Ramos (cell line): ENCODE data around the gene BMP7.

Source experiments
- in situ Hi-C: fragments of 300-500 bp; cut with MboI; formaldehyde crosslinking; loops from one replicate; pipeline ENCODE4 v1.14.3; 2022; ENCODE audit warnings: low sequenced_read_pairs; ENCODE audit not compliant: unreplicated experiment

Gene BMP7

DNA sequence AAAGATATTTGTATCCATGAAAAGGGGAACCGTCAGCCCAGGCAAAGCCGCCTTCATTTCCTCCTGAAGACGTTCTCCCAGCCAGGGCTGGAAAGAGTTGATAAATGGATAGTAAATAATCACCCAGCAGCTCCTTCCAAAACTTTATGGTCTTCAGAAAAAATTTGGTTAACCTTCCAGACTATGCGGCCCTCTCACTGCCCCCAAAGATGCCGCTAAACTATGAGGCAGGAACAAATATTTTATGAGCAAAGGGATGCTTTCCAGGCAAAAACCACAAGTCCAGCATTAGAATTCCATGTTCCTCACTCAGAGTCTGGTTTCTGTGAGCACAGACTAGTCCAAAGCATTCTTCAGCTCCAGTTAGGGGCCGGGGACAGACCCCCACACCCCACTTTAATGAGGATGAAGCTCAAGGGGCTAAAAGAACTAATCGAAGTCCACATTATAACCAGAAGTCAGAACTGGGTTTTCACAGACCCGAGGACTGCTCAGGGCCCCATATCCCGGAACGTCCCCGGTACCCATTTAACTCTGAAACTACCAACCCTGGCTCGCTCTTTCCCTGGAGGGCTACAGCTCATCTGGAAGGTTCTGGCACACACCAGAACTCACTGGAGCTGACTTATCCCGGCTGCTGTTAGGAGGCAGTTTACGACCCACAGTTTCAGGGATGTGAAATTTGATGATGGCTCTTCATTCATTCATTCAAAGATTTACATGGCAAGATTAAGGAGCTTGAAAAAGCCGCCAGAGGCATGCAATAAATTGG is 29.4 kb downstream of the BMP7 start:
- in situ Hi-C loops: no loop called here

DNA sequence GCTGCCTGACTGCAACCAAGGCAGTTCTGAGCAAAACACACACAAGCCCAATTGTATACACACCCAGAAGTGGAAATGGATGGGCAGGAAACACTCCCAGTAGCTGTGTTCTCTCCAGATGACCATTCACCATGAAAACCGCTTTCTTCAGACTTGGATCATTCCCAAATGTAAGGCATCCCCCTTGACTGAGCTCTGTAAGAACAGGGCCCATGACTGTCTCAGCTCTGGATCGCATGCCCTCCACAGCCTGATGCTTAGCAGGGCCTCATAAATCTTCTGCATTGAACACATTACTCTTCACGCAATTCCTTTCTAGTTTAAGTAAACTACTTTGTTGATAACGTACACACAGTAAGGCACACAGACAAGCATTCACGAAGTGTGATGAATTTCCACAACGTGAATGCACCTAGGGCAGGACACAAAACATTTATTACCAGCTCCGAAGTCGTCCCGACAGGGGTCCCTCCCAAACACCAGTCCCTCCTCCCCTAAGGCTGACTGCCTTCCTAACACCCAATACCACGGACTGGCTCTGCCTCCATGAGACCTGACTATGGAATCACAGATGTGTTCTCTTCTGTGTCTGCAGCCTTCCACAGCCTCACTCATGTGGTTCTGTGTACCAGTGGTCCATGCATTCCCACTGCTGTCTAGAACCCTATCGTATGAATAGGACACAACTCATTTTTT is 31.7 kb downstream of the BMP7 start:
- in situ Hi-C loops: no loop called here

DNA sequence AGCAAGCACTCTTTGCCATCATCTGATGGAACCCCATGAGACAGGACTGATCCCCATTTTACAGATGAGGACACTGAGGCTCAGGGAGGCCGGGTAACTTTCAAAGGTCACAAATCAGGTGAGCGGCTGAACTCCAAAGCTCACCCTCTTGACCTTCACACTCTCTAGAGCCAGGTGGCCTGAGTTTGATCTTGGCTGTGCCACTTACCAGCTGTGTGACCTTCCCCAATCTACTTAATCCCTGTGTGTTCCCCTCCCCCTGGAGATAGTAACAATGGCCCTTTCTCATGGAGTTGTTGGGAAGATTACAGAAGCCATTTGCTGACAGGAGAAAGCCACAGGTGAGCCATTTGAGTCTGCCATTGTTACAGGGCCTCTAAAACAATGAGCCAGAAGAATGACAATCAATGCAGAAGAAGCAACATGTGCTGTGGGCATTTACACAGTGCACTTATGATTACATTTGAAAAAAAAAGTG is 34.5 kb downstream of the BMP7 start:
- in situ Hi-C loops: no loop called here

DNA sequence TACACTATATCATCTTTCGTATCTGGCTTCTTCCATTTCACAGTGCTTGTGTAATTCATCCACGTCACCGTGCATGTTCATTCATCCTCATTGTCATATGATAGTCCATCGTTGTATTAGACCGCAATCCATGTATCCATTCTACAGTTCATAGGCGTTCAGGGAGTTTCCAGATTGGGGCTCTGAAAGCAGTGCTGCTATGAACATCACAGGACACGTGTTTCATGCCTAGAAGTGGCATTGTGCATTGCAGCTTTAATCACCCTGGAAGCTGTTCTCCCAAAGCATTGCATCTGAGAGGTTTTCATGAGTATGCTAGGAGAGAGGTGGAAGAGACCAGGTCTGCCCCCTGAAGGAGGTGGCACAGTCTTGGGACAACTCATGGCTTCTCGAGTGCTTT is 35.3 kb downstream of the BMP7 start:
- in situ Hi-C loops: no loop called here

DNA sequence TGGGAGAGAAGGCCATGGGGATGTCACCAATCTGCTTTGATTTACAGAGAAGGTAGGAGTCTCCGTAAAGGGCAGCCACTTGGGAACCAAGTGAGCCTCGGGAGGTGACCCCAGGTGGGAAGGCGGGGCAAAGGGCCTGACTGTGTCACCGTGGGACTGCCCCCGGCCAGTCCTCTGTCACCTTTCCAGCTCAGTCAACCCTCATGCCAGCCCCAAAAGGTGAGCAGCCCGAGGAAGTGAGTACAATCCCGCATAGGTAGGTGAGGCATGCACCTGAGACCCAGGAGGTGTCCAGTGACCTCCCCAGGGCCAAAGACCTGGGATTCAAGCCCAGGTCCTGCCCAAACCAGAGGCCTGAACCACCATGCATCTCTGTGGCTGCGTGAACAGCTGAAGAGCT is 36.2 kb downstream of the BMP7 start:
- in situ Hi-C loops: no loop called here

DNA sequence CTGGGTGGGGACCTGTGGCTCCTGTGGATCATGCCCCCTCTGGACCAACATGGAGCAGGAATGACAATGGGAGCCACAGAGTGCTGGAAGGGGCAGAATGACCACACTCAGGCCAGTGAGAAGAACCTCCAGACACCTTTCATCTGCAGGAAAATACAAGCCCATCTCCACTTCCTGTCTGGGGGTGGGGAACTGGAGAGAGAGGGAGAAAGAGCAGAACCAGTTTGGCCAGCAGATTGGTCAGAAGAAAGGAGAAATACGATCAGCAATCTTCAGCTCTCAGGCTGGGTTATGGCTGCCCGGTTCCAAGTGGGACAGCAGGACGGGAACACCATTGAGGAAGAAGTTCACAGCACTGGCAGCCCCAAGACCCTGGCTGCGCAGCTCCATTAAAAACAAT is 37.0 kb downstream of the BMP7 start:
- in situ Hi-C loops: no loop called here

DNA sequence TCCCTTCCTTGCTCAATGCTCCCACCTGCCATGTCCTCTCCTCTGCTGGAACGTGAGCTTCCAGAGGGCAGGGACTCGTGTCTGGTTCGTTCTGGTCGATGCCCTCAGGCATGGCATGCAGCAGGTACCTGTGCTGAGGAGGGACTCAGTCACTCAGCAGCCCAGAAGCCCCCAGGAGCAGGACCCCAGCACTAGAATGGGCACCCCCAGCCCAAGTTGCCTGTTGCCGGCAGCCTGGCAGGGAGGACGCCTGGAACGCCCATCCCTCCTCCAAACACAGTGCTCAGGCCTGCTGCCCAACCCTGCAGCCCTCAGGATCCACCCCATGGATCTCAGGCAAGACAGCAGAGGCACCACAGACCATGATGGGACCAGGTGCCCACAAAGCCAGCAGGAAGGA is 40.6 kb downstream of the BMP7 start:
- in situ Hi-C loops: no loop called here

DNA sequence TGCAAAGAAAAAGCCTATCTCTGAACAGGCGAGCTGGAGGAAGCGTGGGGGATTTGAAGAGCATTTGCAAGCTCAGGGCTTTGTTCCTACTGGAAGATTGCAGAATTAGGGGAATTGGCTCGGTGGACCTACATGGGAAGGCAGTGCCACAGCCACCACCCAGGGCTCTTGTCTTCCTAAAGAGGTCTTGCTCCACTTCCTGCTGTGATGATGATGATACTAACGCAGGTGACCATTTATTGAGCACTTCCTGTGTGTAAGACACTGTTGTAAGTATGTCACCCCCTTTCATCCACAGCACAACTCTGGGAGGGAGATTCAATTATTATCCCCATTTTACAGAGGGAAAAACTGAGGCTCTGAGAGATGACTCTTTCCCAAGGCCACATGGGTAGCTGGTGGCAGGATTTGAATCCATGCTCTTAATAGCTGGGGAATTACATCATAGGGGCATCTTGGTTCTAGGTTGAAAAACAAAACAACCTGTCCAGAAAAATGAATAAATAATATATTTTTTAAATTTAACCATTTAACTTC is 41.2 kb downstream of the BMP7 start:
- in situ Hi-C loops: no loop called here

DNA sequence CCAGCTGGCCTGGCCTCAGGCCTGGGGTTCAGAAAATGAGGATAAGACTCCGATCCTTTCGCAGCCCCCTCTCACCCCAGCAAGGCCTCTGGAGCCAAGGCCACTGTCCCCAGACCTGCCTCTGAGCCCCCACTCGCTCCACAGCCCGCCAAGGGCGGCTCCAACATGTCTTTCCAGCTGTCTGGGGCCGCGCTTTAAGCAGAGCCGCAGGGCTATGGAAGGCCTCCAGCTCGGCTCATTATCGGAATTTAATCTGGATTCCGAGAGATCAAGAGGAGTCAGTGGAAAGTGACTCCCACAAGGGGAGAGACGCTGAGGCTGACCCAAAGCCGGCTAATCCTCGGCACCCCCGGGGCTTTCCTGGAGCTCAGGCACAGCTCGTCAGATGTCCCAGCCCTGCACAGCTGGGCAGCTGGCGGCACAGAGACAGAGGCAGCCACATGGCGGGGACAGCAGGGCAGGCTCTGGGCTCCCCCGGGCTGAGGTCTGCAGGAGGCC is 41.8 kb downstream of the BMP7 start:
- in situ Hi-C loops: no loop called here

DNA sequence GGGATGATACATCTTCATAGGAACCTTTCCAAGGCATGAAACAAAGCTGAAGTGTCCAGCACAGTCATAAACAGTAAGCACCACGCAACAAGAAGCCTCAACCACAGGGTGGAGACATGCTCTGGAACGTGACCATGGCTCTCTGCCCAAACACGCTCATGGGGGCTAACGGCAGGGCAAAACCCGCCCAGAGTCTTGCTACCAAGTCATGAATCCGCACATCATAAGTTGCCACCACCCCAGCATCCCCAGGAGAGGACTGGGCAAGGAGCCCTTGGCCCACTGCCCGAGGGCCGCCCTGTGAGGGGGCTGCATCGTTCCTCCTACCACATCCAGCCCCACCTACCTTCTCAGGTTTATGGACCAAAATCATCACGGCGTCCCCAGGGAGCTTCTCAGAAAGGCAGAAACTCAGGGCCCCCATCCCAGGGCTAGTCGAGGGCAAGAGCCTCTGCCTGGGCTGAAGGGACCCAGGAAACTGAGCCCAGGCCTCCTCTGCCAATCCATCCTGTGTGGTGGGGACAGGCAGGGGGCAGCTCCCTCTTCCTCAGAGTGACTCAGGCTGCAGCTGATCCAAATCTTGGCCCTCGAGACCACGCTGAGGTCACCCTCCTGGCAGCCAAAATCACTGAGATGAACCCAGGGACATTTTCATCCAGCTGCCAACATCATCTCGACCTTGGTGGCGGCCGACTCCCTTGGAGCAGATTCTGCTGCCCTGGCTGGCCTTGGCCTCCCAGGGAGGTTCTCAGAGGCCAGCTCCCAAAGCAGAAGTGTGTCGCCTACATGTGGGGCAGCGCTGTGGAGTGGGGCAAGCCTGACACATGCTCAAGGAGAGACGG is 42.6 kb downstream of the BMP7 start:
- in situ Hi-C loops: no loop called here

DNA sequence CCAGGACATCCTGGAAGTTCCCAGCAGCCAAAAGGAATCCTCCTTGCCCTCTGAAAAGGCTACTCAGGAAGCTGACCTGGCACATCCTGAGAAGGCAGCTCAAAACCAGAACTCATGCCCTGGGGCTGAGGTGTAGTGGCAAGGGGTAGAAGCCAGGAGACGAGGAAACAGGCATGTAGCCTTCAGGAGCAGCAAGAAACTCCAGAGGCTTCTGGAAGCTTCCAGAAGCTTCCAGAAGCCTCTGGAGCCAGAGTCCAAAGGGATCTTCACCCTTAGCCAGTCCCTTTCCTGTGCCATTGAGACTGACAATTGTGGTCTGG is 43.9 kb downstream of the BMP7 start:
- in situ Hi-C loops: no loop called here

DNA sequence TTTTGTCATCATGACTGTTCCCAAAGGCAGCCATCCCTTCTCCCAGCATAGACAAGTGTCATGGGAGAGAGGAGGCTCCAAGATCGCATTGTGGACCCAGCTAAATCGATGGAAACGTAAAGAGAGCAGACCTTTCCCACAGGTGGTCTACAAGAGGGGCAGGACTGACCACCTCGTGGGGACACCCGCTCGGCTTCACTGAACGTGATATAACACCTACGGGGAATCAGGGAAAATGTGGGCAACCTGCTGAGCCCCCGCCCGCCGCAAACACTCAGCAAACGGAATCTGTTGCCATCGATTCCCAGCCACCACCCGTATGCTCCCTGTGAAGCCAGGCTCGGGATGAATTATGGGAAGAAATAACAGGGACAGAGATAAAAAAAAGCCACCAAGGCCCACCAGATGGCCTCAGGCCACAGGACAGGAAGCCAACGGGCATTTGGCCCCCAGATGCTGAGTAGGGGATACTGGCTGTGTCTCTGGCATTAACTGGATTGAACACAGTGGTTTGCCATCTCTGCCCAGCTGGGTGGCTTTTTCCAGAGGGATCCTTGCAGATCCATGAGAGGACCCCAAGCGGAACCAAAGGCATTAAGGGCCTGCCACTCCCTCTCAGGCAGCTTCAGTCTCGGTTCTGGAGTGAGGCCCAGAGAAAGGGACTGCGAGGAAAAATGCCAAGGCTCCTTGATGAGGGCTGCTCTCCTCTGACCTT is 44.4 kb downstream of the BMP7 start:
- in situ Hi-C loops: no loop called here

DNA sequence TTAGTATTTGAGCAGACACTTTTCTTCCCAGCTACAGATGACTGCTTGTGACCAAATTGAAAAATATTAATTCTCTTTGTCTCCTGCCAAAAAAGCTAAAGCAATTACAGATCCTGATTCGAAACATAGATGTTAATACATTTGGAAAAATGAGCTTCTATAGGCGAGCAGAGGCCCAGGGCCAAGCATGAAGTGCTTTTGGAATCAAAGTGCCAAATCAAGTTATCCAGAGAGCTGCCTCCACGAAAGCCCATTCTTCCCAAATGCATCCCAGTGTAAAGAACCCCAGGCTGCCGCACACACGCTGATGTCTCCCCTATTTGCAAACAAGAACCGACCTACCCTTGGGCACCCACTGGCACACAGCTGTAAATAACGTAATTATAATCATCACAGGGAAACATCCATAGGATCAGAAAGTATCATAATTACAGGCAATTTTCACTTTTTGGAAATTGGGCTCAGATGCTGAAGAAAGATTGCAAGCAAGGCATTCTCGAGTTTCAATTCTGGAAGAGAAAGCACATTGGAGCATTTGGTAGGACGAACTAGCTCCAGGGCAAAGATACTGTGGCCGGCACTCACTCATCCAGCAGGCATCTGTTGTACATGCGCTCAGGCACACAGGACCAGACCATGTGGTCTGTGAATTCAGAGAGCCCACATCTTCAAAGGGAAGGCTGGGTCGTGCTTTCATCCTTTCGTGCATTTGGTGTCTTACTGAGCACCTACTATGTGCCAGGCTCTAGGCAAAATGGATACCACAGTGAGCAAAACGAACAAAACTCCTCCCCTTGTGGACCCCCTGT is 45.9 kb downstream of the BMP7 start:
- in situ Hi-C loops: no loop called here

DNA sequence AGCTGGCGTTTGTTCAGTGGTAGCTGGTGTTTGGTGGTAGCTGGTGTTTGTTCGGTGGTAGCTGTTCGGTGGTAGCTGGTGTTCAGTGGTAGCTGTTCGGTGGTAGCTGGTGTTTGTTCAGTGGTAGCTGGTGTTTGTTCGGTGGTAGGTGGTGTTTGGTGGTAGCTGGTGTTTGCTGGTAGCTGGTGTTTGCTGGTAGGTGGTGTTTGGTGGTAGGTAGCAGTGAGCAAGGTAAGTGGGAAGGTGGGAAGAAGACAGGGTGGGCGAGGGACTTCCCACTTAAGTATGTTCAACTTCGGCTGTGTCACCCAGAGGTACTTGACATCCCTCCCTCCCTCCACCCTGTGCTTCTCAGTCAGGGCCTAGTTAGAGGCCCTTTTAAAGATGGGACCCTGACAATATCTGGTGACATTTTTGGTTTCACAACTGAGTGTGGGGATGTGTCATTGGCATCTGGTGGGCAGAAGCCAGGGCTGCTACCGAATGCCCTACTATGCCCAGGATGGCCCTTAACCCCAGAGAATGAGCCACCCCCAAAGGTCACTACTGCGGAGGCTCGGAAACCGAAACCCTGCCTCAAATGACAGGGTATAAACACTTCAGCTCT is 47.3 kb downstream of the BMP7 start:
- in situ Hi-C loops: no loop called here

DNA sequence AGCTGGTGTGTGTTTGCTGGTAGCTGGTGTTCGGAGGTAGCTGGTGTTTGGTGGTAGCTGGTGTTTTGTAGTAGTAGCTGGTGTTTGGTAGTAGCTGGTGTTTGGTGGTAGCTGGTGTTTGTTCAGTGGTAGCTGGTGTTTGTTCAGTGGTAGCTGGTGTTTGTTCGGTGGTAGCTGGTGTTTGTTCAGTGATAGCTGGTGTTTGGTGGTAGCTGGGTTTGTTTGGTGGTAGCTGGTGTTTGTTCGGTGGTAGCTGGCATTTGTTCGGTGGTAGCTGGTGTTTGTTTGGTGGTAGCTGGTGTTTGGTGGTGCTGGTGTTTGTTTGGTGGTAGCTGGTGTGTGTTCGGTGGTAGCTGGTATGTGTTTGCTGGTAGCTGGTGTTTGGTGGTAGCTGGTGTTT is 48.0 kb downstream of the BMP7 start:
- in situ Hi-C loops: no loop called here

DNA sequence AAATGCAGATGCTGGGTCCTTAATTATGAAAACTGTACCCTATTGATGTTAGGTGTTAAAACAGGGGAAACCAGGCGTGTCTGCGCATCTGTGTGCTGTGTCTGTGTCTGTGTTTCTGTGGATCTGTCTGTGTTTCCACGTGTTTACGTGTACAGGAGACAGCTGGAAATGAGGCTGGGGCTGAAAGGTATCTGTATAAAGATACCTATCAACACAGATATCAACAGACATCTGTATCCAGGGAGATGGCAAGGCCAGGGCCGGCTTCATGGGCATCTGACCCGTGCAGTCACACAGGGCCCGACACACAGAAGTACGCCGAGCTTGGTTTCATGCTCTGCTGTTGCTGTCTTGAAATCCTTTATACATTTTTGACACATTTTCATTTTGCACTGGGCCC is 48.6 kb downstream of the BMP7 start:
- in situ Hi-C loops: no loop called here

DNA sequence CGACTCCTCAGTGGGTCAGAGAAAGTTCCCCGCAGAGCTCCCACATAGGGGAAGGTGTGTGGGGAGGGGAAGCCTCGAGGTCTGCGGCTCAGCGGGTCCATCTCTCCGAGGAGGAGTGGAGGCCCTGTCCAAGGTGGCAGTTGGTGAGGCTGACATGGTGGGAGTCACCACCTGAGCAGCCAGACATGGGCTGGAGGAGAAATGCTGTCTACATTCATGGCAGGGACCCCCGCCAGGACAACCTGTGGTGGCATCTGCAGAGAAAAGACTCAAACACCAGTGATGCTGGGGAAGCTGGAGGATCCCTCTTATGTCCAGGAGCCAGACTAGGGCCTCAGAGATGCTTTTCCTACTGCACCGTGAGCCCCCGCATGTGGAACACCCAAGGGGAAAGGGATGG is 49.8 kb downstream of the BMP7 start:
- in situ Hi-C loops: no loop called here

DNA sequence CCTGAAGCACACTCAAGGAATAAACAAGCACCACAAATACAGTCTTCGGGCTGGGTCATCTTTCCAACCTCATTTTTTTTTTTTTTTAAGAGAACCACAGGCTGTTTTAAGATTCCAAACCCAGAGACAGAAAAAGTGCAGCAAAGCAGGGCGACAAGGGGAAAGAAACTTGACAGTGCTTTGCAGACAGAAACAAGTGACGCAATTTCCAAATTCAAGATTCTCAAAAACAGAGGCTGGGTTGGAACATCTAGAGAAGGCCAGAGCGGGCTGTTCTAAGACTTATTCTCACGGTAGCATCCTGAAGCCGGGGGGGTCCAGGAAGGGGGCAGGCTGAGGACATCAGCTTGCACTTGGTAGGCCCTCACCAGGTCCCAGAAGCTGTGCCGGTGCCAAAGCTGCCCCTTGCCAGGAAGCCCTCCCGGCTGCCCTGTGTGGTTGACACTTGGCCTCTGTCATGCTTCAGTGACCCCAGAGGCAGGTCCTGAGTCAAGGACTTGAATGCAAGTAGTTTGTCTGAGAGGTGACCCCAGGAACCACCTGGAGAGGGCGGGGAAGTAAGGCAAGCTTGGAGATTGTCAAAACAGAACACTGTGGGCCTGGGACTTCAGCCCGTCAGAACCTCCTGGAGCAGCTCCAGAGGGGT is 50.5 kb downstream of the BMP7 start:
- in situ Hi-C loops: no loop called here
